ENCODE measurements around the gene SCMH1. TPM values are rescaled to one million over a fixed set of nuclear protein-coding genes. Genes with fewer than 3 reads are reported as not detected.

The SCMH1 gene
- total and polyA plus RNA-seq, 2 donors (not counting 3 experiments of a cell fraction or from before 2014, with no cell fraction given): 39.9 to 40.7 TPM

DNA sequence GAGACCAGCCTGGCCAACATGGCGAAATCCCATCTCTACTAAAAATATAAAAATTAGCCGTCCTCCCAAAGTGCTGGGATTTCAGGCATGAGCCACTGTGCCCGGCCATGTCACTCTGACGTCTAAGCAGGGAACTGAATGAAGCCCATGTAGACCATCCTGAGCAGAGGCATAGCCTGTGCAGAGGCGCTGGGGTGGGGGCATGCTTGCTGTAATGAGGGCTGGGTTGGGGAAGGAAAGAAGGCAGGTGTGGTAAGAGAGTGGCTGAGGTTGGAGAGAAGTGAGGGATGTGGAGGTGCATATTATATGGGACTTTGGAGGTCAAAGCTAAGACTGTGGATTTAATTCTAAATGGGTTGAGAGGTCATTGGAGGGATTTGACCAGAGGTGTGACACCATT lies 47.1 kb upstream of the SCMH1 start:
- H3K4me1 ChIP-seq (ENCODE audit: control insufficient read depth, extremely low read depth, insufficient read depth, low read length): peaks cover under 1% of the 10 kb centered on the region
- H3K4me2 ChIP-seq (ENCODE audit: insufficient read depth, low read length): no peak overlapping the region
- H3K9me1 ChIP-seq (replicated peaks; ENCODE audit: control insufficient read depth, extremely low read depth, insufficient read depth, low read length): no peaks in the 10 kb centered on the region
- ChIA-PET POLR2A (no interaction called here), CTCF (interaction anchor here (0.6 to 0.7 kb wide), 2 partner anchors 9 to 61 kb away, joined by 3 read pairs; no protein-coding TSS in a partner anchor)
- TF ChIP-seq GATA2 (IDR thresholded peaks at IDR 0.05; ENCODE audit: insufficient read depth, insufficient read length, low read depth, low read length): no peak
- no peak for TF ChIP-seq MYC (IDR thresholded peaks at IDR 0.05; ENCODE audit: low read depth, low read length)
- TF ChIP-seq POLR2AphosphoS5 (IDR thresholded peaks at IDR 0.05; ENCODE audit: insufficient read depth, low read depth, low read length): no peak
- TF ChIP-seq, protein P1, sequence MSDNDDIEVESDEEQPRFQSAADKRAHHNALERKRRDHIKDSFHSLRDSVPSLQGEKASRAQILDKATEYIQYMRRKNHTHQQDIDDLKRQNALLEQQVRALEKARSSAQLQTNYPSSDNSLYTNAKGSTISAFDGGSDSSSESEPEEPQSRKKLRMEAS (IDR thresholded peaks at IDR 0.05; ENCODE audit: insufficient read depth, insufficient read length): no peak
- TF ChIP-seq, protein P2, sequence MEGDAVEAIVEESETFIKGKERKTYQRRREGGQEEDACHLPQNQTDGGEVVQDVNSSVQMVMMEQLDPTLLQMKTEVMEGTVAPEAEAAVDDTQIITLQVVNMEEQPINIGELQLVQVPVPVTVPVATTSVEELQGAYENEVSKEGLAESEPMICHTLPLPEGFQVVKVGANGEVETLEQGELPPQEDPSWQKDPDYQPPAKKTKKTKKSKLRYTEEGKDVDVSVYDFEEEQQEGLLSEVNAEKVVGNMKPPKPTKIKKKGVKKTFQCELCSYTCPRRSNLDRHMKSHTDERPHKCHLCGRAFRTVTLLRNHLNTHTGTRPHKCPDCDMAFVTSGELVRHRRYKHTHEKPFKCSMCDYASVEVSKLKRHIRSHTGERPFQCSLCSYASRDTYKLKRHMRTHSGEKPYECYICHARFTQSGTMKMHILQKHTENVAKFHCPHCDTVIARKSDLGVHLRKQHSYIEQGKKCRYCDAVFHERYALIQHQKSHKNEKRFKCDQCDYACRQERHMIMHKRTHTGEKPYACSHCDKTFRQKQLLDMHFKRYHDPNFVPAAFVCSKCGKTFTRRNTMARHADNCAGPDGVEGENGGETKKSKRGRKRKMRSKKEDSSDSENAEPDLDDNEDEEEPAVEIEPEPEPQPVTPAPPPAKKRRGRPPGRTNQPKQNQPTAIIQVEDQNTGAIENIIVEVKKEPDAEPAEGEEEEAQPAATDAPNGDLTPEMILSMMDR (IDR thresholded peaks at IDR 0.05; ENCODE audit: extremely low read depth in 1 of 2, insufficient read depth in 1 of 2, low read depth in 1 of 2, low read length in 2 of 2): no peak
- TF ChIP-seq POLR2A (IDR thresholded peaks at IDR 0.05; ENCODE audit: low read depth, low read length): no peak
- TF ChIP-seq JUN (IDR thresholded peaks at IDR 0.05; ENCODE audit: borderline replicate concordance, insufficient read depth, insufficient read length, low read depth): no peak
- TF ChIP-seq EZH2 (IDR thresholded peaks at IDR 0.05; ENCODE audit: borderline replicate concordance, low read depth, low read length, severe bottlenecking): no peak
- TF ChIP-seq FOS (IDR thresholded peaks at IDR 0.05; ENCODE audit: borderline replicate concordance, insufficient read depth, low read length): no peak
- no TSS peak for BruUV-seq (replicated peaks)
- H3K4me3 ChIP-seq (replicated peaks in 1 of 3; ENCODE audit: insufficient read depth in 1 of 3, low read depth in 1 of 3, low read length in 3 of 3): no peak overlapping the region
- no peaks in the 10 kb centered on the region for H3K79me2 ChIP-seq (ENCODE audit: control insufficient read depth, insufficient read depth, low read length)
- H4K20me1 ChIP-seq (replicated peaks; ENCODE audit: control insufficient read depth, extremely low read depth, insufficient read depth, low read length): no peaks in the 10 kb centered on the region
- H2AFZ ChIP-seq (ENCODE audit: low read depth, low read length): no peak overlapping the region
- dilution Hi-C loops (cut with MboI; ENCODE audit: extremely low pct_ligation_motif_present, low sequenced_read_pairs) (no loop called here), intact Hi-C loops (cut with micrococcal nuclease) (no loop called here)
- DNase-seq (ENCODE audit: low read depth, low spot score): no peak
- no peaks in the 10 kb centered on the region for H3K36me3 ChIP-seq (ENCODE audit: control insufficient read depth in 2 of 2, extremely low read depth in 1 of 2, insufficient read depth in 2 of 2, low read length in 2 of 2)
- H3K27ac ChIP-seq (ENCODE audit: insufficient read depth, low read depth, low read length): no peak overlapping the region
- H3K27me3 ChIP-seq (ENCODE audit: control insufficient read depth in 2 of 2, insufficient read depth in 2 of 2, low read length in 2 of 2): peaks cover 4 to 22% of the 10 kb centered on the region in 2 experiments
- no peaks in the 10 kb centered on the region for H3K9me3 ChIP-seq (replicated peaks; ENCODE audit: control insufficient read depth, insufficient read depth, low read length)
- no peak overlapping the region for H3K9ac ChIP-seq (replicated peaks; ENCODE audit: extremely low read depth, insufficient read depth, low read length)
- FAIRE-seq: no peak

Measured in endothelial cell of umbilical vein (primary cell).